Karpas-422 (cell line): Measurements from ENCODE around the gene PPM1L. TPM values are rescaled to one million over a fixed set of nuclear protein-coding genes. Genes with fewer than 3 reads are reported as not detected.

Experiments
- DNase-seq: peaks from one replicate; pipeline ENCODE4 v3.0.0-alpha.2; 2015
- H2AFZ ChIP-seq: fragments of 200-600 bp; sonication (generic); 2 replicates; pipeline ENCODE4 v1.6.1; 2014; ENCODE audit warnings: antibody characterized with exemption, low read length, mixed read lengths
- H3K27ac ChIP-seq: fragments of 200-600 bp; sonication (generic); 2 replicates; pipeline ENCODE4 v1.5.1; 2014; ENCODE audit warnings: mild to moderate bottlenecking, low read length, moderate library complexity
- H3K27me3 ChIP-seq: fragments of 200-600 bp; sonication (generic); 2 replicates; pipeline ENCODE4 v1.6.1; 2014; ENCODE audit warnings: low read length, mixed read lengths
- H3K36me3 ChIP-seq: fragments of 200-600 bp; sonication (generic); 2 replicates; pipeline ENCODE4 v1.6.1; 2014; ENCODE audit warnings: low read length, mixed read lengths; ENCODE audit not compliant: insufficient read depth
- H3K4me1 ChIP-seq: fragments of 200-600 bp; sonication (generic); 2 replicates; pipeline ENCODE4 v1.6.1; 2014; ENCODE audit warnings: mild to moderate bottlenecking, low read length, mixed read lengths
- H3K4me2 ChIP-seq: fragments of 200-600 bp; sonication (generic); 2 replicates; pipeline ENCODE4 v1.6.1; 2014; ENCODE audit warnings: low read length, low read depth, mild to moderate bottlenecking; ENCODE audit not compliant: poor library complexity, severe bottlenecking
- H3K4me3 ChIP-seq: fragments of 200-600 bp; sonication (generic); 2 replicates; pipeline ENCODE4 v1.5.1; 2014; ENCODE audit warnings: mild to moderate bottlenecking, antibody characterized with exemption, low read length, mixed read lengths
- H3K79me2 ChIP-seq: fragments of 200-600 bp; sonication (generic); 2 replicates; pipeline ENCODE4 v1.6.1; 2014; ENCODE audit warnings: mild to moderate bottlenecking, low read length, mixed read lengths
- H3K9ac ChIP-seq: fragments of 200-600 bp; sonication (generic); 2 replicates; pipeline ENCODE4 v1.6.0; 2014; ENCODE audit warnings: low read length
- H3K9me2 ChIP-seq: fragments of 200-600 bp; sonication (generic), shearing (Covaris generic); replicated peaks from 2 replicates; pipeline ENCODE4 v1.6.0; 2014; ENCODE audit warnings: mild to moderate bottlenecking, low read length, moderate library complexity; ENCODE audit not compliant: insufficient read depth
- H3K9me3 ChIP-seq: fragments of 300-700, 200-600 bp; sonication (generic); 2 replicates; pipeline ENCODE4 v1.6.1; 2014; ENCODE audit warnings: low read length, mixed read lengths
- H4K20me1 ChIP-seq: fragments of 200-600 bp; sonication (generic); 2 replicates; pipeline ENCODE4 v1.6.1; 2014; ENCODE audit warnings: mild to moderate bottlenecking, antibody characterized with exemption, low read length, low read depth; ENCODE audit not compliant: insufficient read depth
- total RNA-seq: library from RNA; depleted of rRNA; stranded (reverse); fragments of >200 nt; shearing (Covaris generic); gene quantifications from 2 replicates; pipeline ENCODE4 v1.2.3, GENCODE V29; 2014; ENCODE audit warnings: low replicate concordance

The PPM1L gene
- total RNA-seq, 1 experiment from 2014 or later = 1.8 TPM

DNA sequence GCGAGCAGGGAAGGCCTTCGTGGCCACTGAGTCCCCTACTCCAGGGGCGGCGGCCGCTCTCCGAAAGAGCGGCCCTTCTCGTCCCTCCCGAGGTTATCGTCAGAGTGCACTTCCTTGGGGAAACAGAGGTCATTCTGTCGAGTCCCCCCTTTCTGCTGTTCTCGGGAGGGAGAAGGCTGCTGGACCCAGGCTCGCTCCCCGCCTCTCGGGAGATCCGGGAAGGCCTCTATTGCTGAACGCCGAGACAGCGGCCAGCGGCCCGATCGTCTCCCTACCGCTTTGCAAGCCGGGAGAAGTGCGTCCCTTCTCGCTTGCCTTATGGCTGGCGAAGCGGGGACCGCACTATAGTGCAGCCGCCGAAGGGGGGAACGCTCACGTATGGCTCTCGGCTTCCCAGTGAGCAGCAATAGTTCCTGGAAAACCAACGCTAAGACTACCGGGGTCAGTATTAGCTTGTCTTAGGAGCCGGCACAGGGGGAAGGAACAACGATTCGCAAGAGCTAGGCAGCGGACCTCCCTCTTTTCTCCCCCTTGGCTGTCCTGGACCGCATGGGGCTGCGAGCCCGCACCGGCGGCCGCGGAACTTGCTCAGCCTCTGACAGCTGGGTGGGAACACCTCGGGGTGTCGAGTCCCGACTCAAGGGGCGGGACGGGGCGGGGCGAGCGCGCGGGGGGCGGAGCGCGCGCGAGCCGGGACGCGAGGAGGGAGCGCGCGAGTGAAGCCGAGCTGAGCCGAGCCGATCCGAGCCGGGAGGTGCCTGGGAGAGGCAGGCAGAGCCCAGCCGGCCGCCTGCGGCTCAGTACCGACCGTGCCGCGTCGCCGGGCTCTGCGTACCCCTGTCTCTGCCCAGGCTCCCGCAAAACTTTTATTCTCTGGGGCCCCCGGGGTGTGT, 930 bp upstream of the PPM1L start:
- H2AFZ ChIP-seq = peak overlapping the region; percentile 100

DNA sequence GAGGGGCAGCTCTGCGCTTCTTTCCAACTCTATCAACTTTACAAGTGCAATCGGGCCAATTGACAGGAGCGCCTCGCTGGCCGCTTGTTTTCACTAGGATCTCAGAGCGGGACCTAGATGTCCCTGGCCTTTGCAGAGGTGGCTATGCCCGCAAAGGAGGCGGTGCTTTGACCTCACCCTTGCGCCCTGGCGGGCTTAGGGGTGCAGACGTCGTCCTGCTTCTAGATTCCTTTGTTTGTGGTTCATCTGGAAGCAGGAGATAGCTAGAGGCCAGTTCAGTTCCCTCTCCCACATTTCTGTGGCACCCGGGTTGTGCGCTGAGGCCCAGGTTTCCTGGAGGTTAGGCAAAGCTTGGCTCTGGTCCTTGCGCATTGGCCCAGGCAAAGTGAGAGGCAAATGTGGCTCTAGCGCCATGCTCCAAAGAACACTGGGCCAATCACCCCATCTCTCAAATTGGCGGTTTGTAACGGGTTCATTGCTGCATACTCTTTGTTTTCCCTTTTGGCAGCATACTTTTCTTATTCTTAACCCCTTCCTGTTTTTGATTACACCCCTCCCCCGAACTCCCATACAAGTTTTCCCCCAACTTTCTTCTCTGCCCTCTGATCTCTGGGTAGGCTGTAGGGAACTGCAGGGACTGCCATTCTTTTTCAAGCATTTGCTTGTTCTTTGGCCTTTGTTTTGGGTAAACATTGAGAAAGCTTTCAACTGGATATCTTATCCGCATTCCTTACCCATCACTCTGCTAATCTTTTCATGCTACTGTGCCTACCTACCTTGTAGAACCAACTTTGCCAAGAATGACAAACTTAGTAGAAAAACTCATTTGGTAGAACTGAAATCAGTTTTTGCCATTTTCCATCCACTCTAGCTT, 1.4 kb downstream of the PPM1L start:
- H3K9ac ChIP-seq = no peak overlapping the region
- peaks cover 19% of the 10 kb centered on the region for H3K4me1 ChIP-seq
- no peak overlapping the region for H3K27ac ChIP-seq
- no peaks in the 10 kb centered on the region for H4K20me1 ChIP-seq
- no peaks in the 10 kb centered on the region for H3K9me3 ChIP-seq
- no peaks in the 10 kb centered on the region for H3K9me2 ChIP-seq
- DNase-seq = no peak
- no peaks in the 10 kb centered on the region for H3K79me2 ChIP-seq
- H3K4me2 ChIP-seq = no peak overlapping the region
- H2AFZ ChIP-seq = no peak overlapping the region
- H3K36me3 ChIP-seq = no peaks in the 10 kb centered on the region
- H3K4me3 ChIP-seq = no peak overlapping the region
- no peaks in the 10 kb centered on the region for H3K27me3 ChIP-seq

More for the DNA sequence above, 930 bp upstream of the PPM1L start:
- Histone ChIP-seq H3K9me3 (no peaks in the 10 kb centered on the region), H3K4me2 (peak overlapping the region; percentile 91), H3K27me3 (no peaks in the 10 kb centered on the region), H4K20me1 (no peaks in the 10 kb centered on the region), H3K27ac (0 out of 2 replicates have a peak overlapping the region, but pooled peaks have one; percentile 7), H3K79me2 (no peaks in the 10 kb centered on the region), H3K9ac (peak overlapping the region; percentile 82), H3K9me2 (no peaks in the 10 kb centered on the region), H3K4me3 (peak overlapping the region; percentile 89), H3K36me3 (no peaks in the 10 kb centered on the region), H3K4me1 (peaks cover 26% of the 10 kb centered on the region)
- DNase-seq = peak; percentile 96

GRCh38 chr3:160758929-160759577, 3.0 kb downstream of the PPM1L start:
- Histone ChIP-seq H3K27me3 (no peaks in the 10 kb centered on the region), H2AFZ (no peak overlapping the region), H3K27ac (no peak overlapping the region), H3K9me3 (no peaks in the 10 kb centered on the region), H3K4me1 (peaks cover 16% of the 10 kb centered on the region), H4K20me1 (no peaks in the 10 kb centered on the region), H3K9ac (no peak overlapping the region), H3K79me2 (no peaks in the 10 kb centered on the region), H3K4me2 (no peak overlapping the region), H3K4me3 (no peak overlapping the region), H3K9me2 (no peaks in the 10 kb centered on the region), H3K36me3 (no peaks in the 10 kb centered on the region)
- DNase-seq = no peak

GRCh38 chr3:160763073-160763472, 7.0 kb downstream of the PPM1L start:
- DNase-seq = no peak
- no peaks in the 10 kb centered on the region for H4K20me1 ChIP-seq
- no peaks in the 10 kb centered on the region for H3K4me1 ChIP-seq
- no peaks in the 10 kb centered on the region for H3K9me2 ChIP-seq
- no peak overlapping the region for H3K4me2 ChIP-seq
- H3K36me3 ChIP-seq = no peaks in the 10 kb centered on the region
- H3K27ac ChIP-seq = no peak overlapping the region
- H3K27me3 ChIP-seq = no peaks in the 10 kb centered on the region
- no peak overlapping the region for H3K9ac ChIP-seq
- no peaks in the 10 kb centered on the region for H3K79me2 ChIP-seq
- no peaks in the 10 kb centered on the region for H3K9me3 ChIP-seq
- H3K4me3 ChIP-seq = no peak overlapping the region
- H2AFZ ChIP-seq = no peak overlapping the region

- no peak overlapping the region for H3K9ac ChIP-seq
- H4K20me1 ChIP-seq = no peaks in the 10 kb centered on the region
- no peak overlapping the region for H3K4me2 ChIP-seq
- no peaks in the 10 kb centered on the region for H3K9me3 ChIP-seq
- H3K9me2 ChIP-seq = no peaks in the 10 kb centered on the region
- H2AFZ ChIP-seq = no peak overlapping the region
- no peaks in the 10 kb centered on the region for H3K27me3 ChIP-seq
- no peaks in the 10 kb centered on the region for H3K4me1 ChIP-seq
- H3K79me2 ChIP-seq = no peaks in the 10 kb centered on the region
- H3K36me3 ChIP-seq = no peaks in the 10 kb centered on the region
- no peak for DNase-seq
- no peak overlapping the region for H3K27ac ChIP-seq
- H3K4me3 ChIP-seq = no peak overlapping the region
These were observed 9.2 kb downstream of the PPM1L start for GRCh38 chr3:160765211-160765610.

DNA sequence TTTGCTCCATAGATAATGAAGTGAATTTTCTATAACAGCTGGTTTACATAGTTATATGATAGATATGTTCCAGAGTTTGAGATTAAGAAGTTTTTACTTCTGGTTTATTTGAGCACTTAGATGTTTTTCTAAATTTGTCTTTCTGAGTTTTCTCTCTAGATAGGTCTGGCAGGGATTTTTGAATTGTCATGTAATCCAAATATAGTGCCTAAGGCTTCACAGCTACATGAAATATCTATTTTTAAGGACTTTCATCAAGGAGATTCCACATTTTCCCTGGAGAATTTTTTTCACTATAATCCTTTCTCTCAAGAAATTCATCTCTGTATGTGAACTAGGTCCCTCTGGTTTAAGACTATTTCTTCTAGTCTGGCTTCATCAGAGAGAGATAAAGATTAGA, 12.0 kb downstream of the PPM1L start:
- no peak overlapping the region for H3K4me3 ChIP-seq
- no peak for DNase-seq
- H3K36me3 ChIP-seq = no peaks in the 10 kb centered on the region
- no peak overlapping the region for H3K4me2 ChIP-seq
- H3K79me2 ChIP-seq = no peaks in the 10 kb centered on the region
- no peaks in the 10 kb centered on the region for H3K9me3 ChIP-seq
- no peaks in the 10 kb centered on the region for H3K9me2 ChIP-seq
- H3K4me1 ChIP-seq = no peaks in the 10 kb centered on the region
- H3K27me3 ChIP-seq = no peaks in the 10 kb centered on the region
- no peak overlapping the region for H2AFZ ChIP-seq
- H3K27ac ChIP-seq = no peak overlapping the region
- no peaks in the 10 kb centered on the region for H4K20me1 ChIP-seq
- no peak overlapping the region for H3K9ac ChIP-seq

DNA sequence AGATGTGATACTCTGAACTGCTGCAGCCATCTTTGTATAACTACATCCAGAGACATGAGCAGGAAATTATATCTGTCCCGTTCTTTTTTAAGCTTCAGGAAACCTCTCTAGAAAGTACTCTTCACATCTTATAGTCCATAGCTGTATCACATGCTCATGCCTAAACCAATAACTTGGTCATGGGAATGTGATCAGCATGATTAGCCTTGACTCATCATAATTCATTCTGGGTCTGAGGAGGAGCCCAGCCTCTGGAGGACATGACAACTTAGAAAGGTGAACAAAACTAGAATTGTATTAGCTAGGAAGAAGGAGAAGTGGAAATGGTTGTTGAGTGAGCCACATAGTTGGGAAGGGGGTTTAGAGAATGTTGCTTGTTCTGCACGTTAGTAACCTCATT, 12.9 kb downstream of the PPM1L start:
- Histone ChIP-seq H3K9ac (no peak overlapping the region), H3K4me2 (no peak overlapping the region), H3K36me3 (no peaks in the 10 kb centered on the region), H3K79me2 (no peaks in the 10 kb centered on the region), H3K4me3 (no peak overlapping the region), H3K4me1 (no peaks in the 10 kb centered on the region), H3K9me2 (no peaks in the 10 kb centered on the region), H4K20me1 (no peaks in the 10 kb centered on the region), H3K27ac (no peak overlapping the region), H2AFZ (no peak overlapping the region), H3K27me3 (no peaks in the 10 kb centered on the region), H3K9me3 (no peaks in the 10 kb centered on the region)
- no peak for DNase-seq
